OCI-LY7 (cell line): Measurements from ENCODE around the gene DAGLA. TPM values are rescaled to one million over a fixed set of nuclear protein-coding genes. Genes with fewer than 3 reads are reported as not detected.

Experiments used
- BruUV-seq: library from RNA; stranded (reverse); fragments of 400-500 nt; replicated peaks from 2 replicates; lab custom pipeline; 2021; lab: Mats Ljungman, UMichigan
- CTCF ChIA-PET: fragments of 300-600 bp; sonication (Branson Sonifier 250); formaldehyde crosslinking; loops from one replicate; lab custom pipeline; 2022; ENCODE audit warnings: antibody characterized with exemption; ENCODE audit not compliant: unreplicated experiment; lab: Charles Lee
- POLR2A ChIA-PET: fragments of 300-600 bp; sonication (Branson Sonifier 250); formaldehyde crosslinking; loops from one replicate; lab custom pipeline; 2022; ENCODE audit warnings: antibody characterized with exemption; lab: Charles Lee
- DNase-seq: peaks from one replicate; pipeline ENCODE4 v3.0.0-alpha.2; 2015; ENCODE audit warnings: low spot score
- H2AFZ ChIP-seq: fragments of 200-600 bp; sonication (generic), shearing (Covaris generic); 2 replicates; pipeline ENCODE4 v1.6.1; 2014; ENCODE audit warnings: mild to moderate bottlenecking, antibody characterized with exemption, low read length, moderate library complexity
- H3K27ac ChIP-seq: fragments of 200-600 bp; sonication (generic); 2 replicates; pipeline ENCODE4 v1.5.1; 2014; ENCODE audit warnings: mixed run types, low read depth, mild to moderate bottlenecking, moderate library complexity, low read length, inconsistent platforms; ENCODE audit not compliant: poor library complexity, severe bottlenecking
- H3K36me3 ChIP-seq: fragments of 200-600 bp; sonication (generic); 2 replicates; pipeline ENCODE4 v1.6.1; 2014; ENCODE audit warnings: mild to moderate bottlenecking, antibody characterized with exemption, low read length, moderate library complexity, mixed read lengths; ENCODE audit not compliant: insufficient read depth
- H3K4me1 ChIP-seq: fragments of 200-600 bp; sonication (generic); 2 replicates; pipeline ENCODE4 v1.5.1; 2014; ENCODE audit warnings: mild to moderate bottlenecking, low read length; ENCODE audit not compliant: insufficient read depth, poor library complexity, severe bottlenecking
- H3K4me2 ChIP-seq: fragments of 200-600 bp; sonication (generic); 2 replicates; pipeline ENCODE4 v1.6.1; 2014; ENCODE audit warnings: mild to moderate bottlenecking, low read length
- H3K4me3 ChIP-seq: fragments of 200-600 bp; sonication (generic); 2 replicates; pipeline ENCODE4 v1.5.1; 2014; ENCODE audit warnings: mild to moderate bottlenecking, low read depth, low read length; ENCODE audit not compliant: poor library complexity, severe bottlenecking
- H3K79me2 ChIP-seq: fragments of 200-600 bp; sonication (generic); 2 replicates; pipeline ENCODE4 v1.6.1; 2016; ENCODE audit warnings: low read depth, mild to moderate bottlenecking, low read length, moderate library complexity, mixed read lengths; ENCODE audit not compliant: insufficient read depth
- H3K9me2 ChIP-seq: fragments of 200-600 bp; sonication (generic); 2 replicates; pipeline ENCODE4 v1.6.1; 2016; ENCODE audit warnings: mild to moderate bottlenecking, low read length, mixed read lengths; ENCODE audit not compliant: insufficient read depth
- H3K9me3 ChIP-seq: fragments of 200-600 bp; sonication (generic); 2 replicates; pipeline ENCODE4 v1.6.1; 2014; ENCODE audit warnings: mild to moderate bottlenecking, mixed run types, low read length, mixed read lengths
- H4K20me1 ChIP-seq: fragments of 200-600 bp; sonication (generic); 2 replicates; pipeline ENCODE4 v1.6.1; 2014; ENCODE audit warnings: mild to moderate bottlenecking, antibody characterized with exemption, low read length, moderate library complexity, mixed read lengths; ENCODE audit not compliant: insufficient read depth
- CTCF ChIP-seq: fragments of 200-600 bp; sonication (generic); conservative IDR thresholded peaks from 2 replicates; pipeline ENCODE4 v1.5.1; 2014; ENCODE audit warnings: mild to moderate bottlenecking, antibody characterized with exemption, low read length, moderate library complexity, mixed read lengths
- EZH2phosphoT487 ChIP-seq: fragments of 200-600 bp; sonication (generic); IDR thresholded peaks from 2 replicates; pipeline ENCODE4 v1.6.1; 2018; ENCODE audit warnings: low read depth, borderline replicate concordance, mild to moderate bottlenecking, mixed run types, antibody characterized with exemption, low read length, moderate library complexity, mixed read lengths
- intact Hi-C: fragments of 100-400 bp; cut with micrococcal nuclease; formaldehyde crosslinking; loops from one replicate; pipeline ENCODE4 v1.10.0; 2022; ENCODE audit not compliant: unreplicated experiment
- total RNA-seq, 2 experiments: library from RNA; depleted of rRNA in 1 of 2; stranded (reverse); fragments of >200 nt in 1 of 2; shearing (Covaris generic) in 1 of 2; gene quantifications; 2 replicates each; pipeline ENCODE4 v1.2.3, GENCODE V29; 2014 to 2022

Gene DAGLA
- total RNA-seq, 2 experiments from 2014 or later: not detected

- no peaks in the 10 kb centered on the region for H3K36me3 ChIP-seq
- BruUV-seq: no TSS peak
- no peak overlapping the region for H3K4me3 ChIP-seq
- no peak overlapping the region for H3K27ac ChIP-seq
- no peak for DNase-seq
- no peak overlapping the region for H3K4me2 ChIP-seq
- no peaks in the 10 kb centered on the region for H3K9me3 ChIP-seq
- CTCF ChIA-PET: no interaction called here
- H3K4me1 ChIP-seq: no peaks in the 10 kb centered on the region
- intact Hi-C loops: no loop called here
- POLR2A ChIA-PET: no interaction called here
- no peaks in the 10 kb centered on the region for H3K79me2 ChIP-seq
- H2AFZ ChIP-seq: no peak overlapping the region
- H4K20me1 ChIP-seq: no peaks in the 10 kb centered on the region
- H3K9me2 ChIP-seq: no peaks in the 10 kb centered on the region
- TF ChIP-seq EZH2phosphoT487: no peak
- TF ChIP-seq CTCF: no peak
Measured at GRCh38 chr11:61690706-61691379, 10.7 kb downstream of the DAGLA start.

- TF ChIP-seq CTCF: no peak
- no peak for TF ChIP-seq EZH2phosphoT487
- H3K9me2 ChIP-seq: no peaks in the 10 kb centered on the region
- H4K20me1 ChIP-seq: no peaks in the 10 kb centered on the region
- no peaks in the 10 kb centered on the region for H3K4me1 ChIP-seq
- intact Hi-C loops: no loop called here
- no peak overlapping the region for H3K27ac ChIP-seq
- H3K4me3 ChIP-seq: no peak overlapping the region
- ChIA-PET POLR2A (no interaction called here), CTCF (no interaction called here)
- no peak overlapping the region for H3K4me2 ChIP-seq
- H3K79me2 ChIP-seq: no peaks in the 10 kb centered on the region
- H2AFZ ChIP-seq: no peak overlapping the region
- no peak for DNase-seq
- no peaks in the 10 kb centered on the region for H3K9me3 ChIP-seq
- BruUV-seq: no TSS peak
- no peaks in the 10 kb centered on the region for H3K36me3 ChIP-seq
Measured at GRCh38 chr11:61691380-61692156, 11.4 kb downstream of the DAGLA start.
